ENCODE results near the gene CCNB1. TPM values are rescaled to one million over a fixed set of nuclear protein-coding genes. Genes with fewer than 3 reads are reported as not detected.

Gene CCNB1
- total and polyA plus RNA-seq, 4 donors = 1.0 to 82.5 (median 5.8) TPM

- no peak for DNase-seq (ENCODE audit: low spot score)
- Histone ChIP-seq H3K4me3 (ENCODE audit: low read depth in 1 of 3, low read length in 3 of 3) (no peak overlapping the region), H3K9ac (ENCODE audit: low read depth in 1 of 2, low read length in 2 of 2) (no peak overlapping the region), H3K9me3 (ENCODE audit: control insufficient read depth in 4 of 4, low read length in 3 of 4) (no peaks in the 10 kb centered on the region), H3K36me3 (ENCODE audit: control insufficient read depth in 4 of 4, insufficient read depth in 3 of 4, low read depth in 1 of 4, low read length in 3 of 4) (no peaks in the 10 kb centered on the region), H3K27ac (ENCODE audit: low read depth in 1 of 2, low read length in 2 of 2) (no peak overlapping the region), H3K4me1 (ENCODE audit: control insufficient read depth in 4 of 4, insufficient read depth in 4 of 4, low read length in 3 of 4) (no peaks in the 10 kb centered on the region), H3K27me3 (ENCODE audit: control insufficient read depth in 4 of 4, insufficient read depth in 4 of 4, low read length in 3 of 4) (no peaks in the 10 kb centered on the region)
- WGBS = 96% methylated on average over 1 of the region's 1 CpG
- TF ChIP-seq HNF4A (conservative IDR thresholded peaks at IDR 0.05) (no peak), YY1 (IDR thresholded peaks at IDR 0.05) (no peak), GABPA (IDR thresholded peaks at IDR 0.05 in 1 of 2, conservative IDR thresholded peaks at IDR 0.05 in 1 of 2) (no peak), JUND (IDR thresholded peaks at IDR 0.05) (no peak), ZBTB33 (IDR thresholded peaks at IDR 0.05) (no peak), FOXA1 (IDR thresholded peaks at IDR 0.05) (no peak)
These were observed 35.5 kb downstream of the CCNB1 start for GRCh38 chr5:69202497-69202896.

GRCh38 chr5:69206528-69207190 lies 39.7 kb downstream of the CCNB1 start:
- Histone ChIP-seq H3K9me3 (ENCODE audit: control insufficient read depth in 4 of 4, low read length in 3 of 4) (no peaks in the 10 kb centered on the region), H3K27me3 (ENCODE audit: control insufficient read depth in 4 of 4, insufficient read depth in 4 of 4, low read length in 3 of 4) (no peaks in the 10 kb centered on the region), H3K4me3 (ENCODE audit: low read depth in 1 of 3, low read length in 3 of 3) (no peak overlapping the region), H3K36me3 (ENCODE audit: control insufficient read depth in 4 of 4, insufficient read depth in 3 of 4, low read depth in 1 of 4, low read length in 3 of 4) (no peaks in the 10 kb centered on the region), H3K4me1 (ENCODE audit: control insufficient read depth in 4 of 4, insufficient read depth in 4 of 4, low read length in 3 of 4) (no peaks in the 10 kb centered on the region), H3K27ac (ENCODE audit: low read depth in 1 of 2, low read length in 2 of 2) (no peak overlapping the region), H3K9ac (ENCODE audit: low read depth in 1 of 2, low read length in 2 of 2) (no peak overlapping the region)
- WGBS = 93% methylated on average over 5 of the region's 5 CpGs
- TF ChIP-seq JUND (IDR thresholded peaks at IDR 0.05) = peak in 1 of 2 donors; percentile 63
- peak in 1 of 2 donors; percentile 31 for TF ChIP-seq RXRA (IDR thresholded peaks at IDR 0.05)
- TF ChIP-seq HNF4A (conservative IDR thresholded peaks at IDR 0.05) = peak in 1 of 2 donors; percentile 13
- no peak for TF ChIP-seq ZBTB33 (IDR thresholded peaks at IDR 0.05)
- no peak for DNase-seq (ENCODE audit: low spot score)

- H3K9ac ChIP-seq (ENCODE audit: low read depth in 1 of 2, low read length in 2 of 2) = no peak overlapping the region
- no peaks in the 10 kb centered on the region for H3K4me1 ChIP-seq (ENCODE audit: control insufficient read depth in 4 of 4, insufficient read depth in 4 of 4, low read length in 3 of 4)
- H3K4me3 ChIP-seq (ENCODE audit: low read depth in 1 of 3, low read length in 3 of 3) = no peak overlapping the region
- DNase-seq (ENCODE audit: low spot score) = no peak
- H3K9me3 ChIP-seq (ENCODE audit: control insufficient read depth in 4 of 4, low read length in 3 of 4) = no peaks in the 10 kb centered on the region
- WGBS = 94% methylated on average over 2 of the region's 2 CpGs
- H3K36me3 ChIP-seq (ENCODE audit: control insufficient read depth in 4 of 4, insufficient read depth in 3 of 4, low read depth in 1 of 4, low read length in 3 of 4) = no peaks in the 10 kb centered on the region
- no peak overlapping the region for H3K27ac ChIP-seq (ENCODE audit: low read depth in 1 of 2, low read length in 2 of 2)
- no peaks in the 10 kb centered on the region for H3K27me3 ChIP-seq (ENCODE audit: control insufficient read depth in 4 of 4, insufficient read depth in 4 of 4, low read length in 3 of 4)
- TF ChIP-seq ATF3 (IDR thresholded peaks at IDR 0.05) = no peak
- no peak for TF ChIP-seq YY1 (IDR thresholded peaks at IDR 0.05)
- no peak for TF ChIP-seq HNF4A (conservative IDR thresholded peaks at IDR 0.05)
- no peak for TF ChIP-seq SP1 (IDR thresholded peaks at IDR 0.05)
- no peak for TF ChIP-seq NR2F2 (IDR thresholded peaks at IDR 0.05)
- no peak for TF ChIP-seq HNF4G (IDR thresholded peaks at IDR 0.05)
- no peak for TF ChIP-seq RXRA (IDR thresholded peaks at IDR 0.05)
- no peak for TF ChIP-seq RAD21 (IDR thresholded peaks at IDR 0.05)
- TF ChIP-seq FOXA2 (IDR thresholded peaks at IDR 0.05) = no peak
- TF ChIP-seq ZBTB33 (IDR thresholded peaks at IDR 0.05) = no peak
- TF ChIP-seq REST (IDR thresholded peaks at IDR 0.05) = no peak
- TF ChIP-seq, protein P1, sequence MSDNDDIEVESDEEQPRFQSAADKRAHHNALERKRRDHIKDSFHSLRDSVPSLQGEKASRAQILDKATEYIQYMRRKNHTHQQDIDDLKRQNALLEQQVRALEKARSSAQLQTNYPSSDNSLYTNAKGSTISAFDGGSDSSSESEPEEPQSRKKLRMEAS (IDR thresholded peaks at IDR 0.05) = no peak
- no peak for TF ChIP-seq FOXA1 (IDR thresholded peaks at IDR 0.05)
- no peak for TF ChIP-seq GABPA (IDR thresholded peaks at IDR 0.05 in 1 of 2, conservative IDR thresholded peaks at IDR 0.05 in 1 of 2)
- no peak for TF ChIP-seq EGR1 (IDR thresholded peaks at IDR 0.05; ENCODE audit: low read depth in 2 of 2)
- no peak for TF ChIP-seq TAF1 (conservative IDR thresholded peaks at IDR 0.05)
- no peak for TF ChIP-seq JUND (IDR thresholded peaks at IDR 0.05)
These were observed 42.7 kb downstream of the CCNB1 start for GRCh38 chr5:69209602-69210001.

All from liver (tissue), 9 donors.